NCI-H748 (cell line): ENCODE results near the gene HELT.
"Not testable (repeated sequence)": the region's sequence is repeated elsewhere in the genome, so short reads cannot be mapped to it uniquely, and the experiment has no call there.

Experiments
- DNase-seq: peaks from one replicate; lab custom pipeline; 2025; ENCODE audit not compliant: unreplicated experiment; lab: John Stamatoyannopoulos, UW

Gene HELT, protein sequence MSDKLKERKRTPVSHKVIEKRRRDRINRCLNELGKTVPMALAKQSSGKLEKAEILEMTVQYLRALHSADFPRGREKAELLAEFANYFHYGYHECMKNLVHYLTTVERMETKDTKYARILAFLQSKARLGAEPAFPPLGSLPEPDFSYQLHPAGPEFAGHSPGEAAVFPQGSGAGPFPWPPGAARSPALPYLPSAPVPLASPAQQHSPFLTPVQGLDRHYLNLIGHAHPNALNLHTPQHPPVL

DNA sequence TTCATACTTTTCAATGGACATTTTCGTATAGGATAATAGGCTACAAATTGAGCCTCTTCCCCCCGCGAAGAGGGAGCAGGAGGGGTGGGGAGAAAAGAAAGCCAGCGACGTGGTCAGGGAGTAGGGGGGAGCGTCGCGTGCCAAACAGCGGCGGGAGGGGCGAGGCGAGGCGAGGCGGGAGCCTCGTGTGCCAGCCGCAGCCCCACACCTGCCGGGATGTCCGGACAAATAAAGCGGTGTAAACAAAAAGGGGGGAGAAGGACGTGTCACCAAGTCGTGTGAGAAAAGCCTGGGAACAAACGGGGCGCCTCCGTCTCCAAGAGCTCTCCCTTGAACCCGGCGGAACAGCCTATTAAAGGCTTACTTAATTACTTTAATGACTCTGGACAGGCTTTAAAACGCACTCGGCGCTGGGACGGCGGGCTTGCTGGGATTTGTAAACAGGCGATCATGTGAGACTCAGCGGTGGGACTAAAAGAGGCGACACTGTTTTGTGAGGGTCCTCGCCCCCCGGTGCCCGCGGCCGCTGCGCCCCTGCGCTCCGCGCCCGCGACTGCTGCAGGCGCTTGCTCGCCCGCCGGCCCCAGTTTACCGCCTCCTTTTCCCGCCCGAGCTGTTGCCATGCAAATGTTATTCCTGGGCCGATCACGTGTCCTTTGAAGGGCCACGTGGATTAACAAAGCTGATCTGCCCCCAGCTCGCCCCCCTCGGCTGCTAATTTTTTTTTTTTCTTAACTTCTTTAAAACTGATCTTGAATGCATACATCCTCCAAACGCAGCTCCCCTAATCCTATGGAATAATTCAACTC is at the start of gene HELT:
HELT (plus strand) TSS at position 527 of the 809 bp plus-strand sequence. CDS start 439 bp downstream, outside the sequence.
- DNase-seq: peak; percentile 55

DNA sequence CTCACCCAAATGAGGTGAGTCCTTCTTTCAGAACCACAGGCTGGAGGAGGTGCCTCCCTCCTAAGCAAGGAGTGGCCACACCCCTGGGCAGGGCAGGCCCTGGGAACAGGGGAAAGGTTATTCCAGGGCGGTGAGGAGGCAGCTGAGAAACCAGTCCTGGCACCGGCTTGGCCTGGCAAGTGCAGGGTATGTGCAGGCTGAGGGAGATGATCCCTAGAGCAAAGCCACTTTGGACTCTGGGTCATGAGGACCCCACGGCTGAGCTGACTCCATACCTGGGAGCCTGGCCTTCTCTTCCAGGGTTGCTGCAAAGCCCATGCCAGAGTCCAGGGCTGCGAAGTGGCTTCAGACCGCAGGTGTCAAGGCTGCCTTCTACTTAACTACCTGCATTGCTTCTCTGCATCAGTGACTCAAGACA is 49.5 kb upstream of the HELT start:
- DNase-seq: no peak

DNA sequence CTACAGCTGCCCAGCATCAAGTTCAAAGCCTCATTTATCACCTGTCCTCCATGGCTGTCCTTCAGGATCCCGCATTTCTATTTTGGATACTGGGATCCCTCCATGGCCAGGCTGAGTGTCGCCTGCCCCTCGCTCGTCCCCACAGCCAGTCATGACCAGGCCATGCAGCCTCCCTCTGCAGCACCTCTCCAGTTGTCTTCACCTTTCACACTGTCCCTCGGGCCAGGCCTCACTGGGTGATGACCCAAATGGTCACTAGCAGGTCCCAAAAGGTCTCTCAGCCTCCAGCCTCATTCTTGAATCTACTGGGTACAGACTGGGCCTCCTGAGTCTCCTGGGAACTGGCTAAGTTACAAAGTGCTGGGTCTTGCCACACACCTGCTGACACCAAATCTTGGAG is 48.7 kb upstream of the HELT start:
- DNase-seq: no peak

DNA sequence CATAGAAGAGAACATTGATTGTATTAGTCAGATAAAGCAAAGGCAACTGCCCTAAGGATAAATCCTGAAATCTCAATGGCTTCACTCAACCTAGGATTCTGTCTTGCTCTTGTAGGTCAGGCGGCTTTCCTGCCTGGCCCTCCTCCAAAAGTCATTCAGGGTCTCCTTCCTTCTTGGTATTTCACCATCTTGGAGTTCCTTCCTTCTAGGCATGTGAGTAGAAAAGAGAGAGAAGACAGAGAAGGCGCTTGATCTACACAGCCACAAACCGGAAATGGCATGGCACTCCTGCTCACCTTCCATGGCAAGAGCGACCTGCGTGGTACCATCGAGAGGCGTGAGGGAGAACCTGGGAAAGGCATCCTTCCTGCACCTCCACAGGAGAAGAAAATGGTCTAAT is 45.3 kb upstream of the HELT start:
- no peak for DNase-seq

DNA sequence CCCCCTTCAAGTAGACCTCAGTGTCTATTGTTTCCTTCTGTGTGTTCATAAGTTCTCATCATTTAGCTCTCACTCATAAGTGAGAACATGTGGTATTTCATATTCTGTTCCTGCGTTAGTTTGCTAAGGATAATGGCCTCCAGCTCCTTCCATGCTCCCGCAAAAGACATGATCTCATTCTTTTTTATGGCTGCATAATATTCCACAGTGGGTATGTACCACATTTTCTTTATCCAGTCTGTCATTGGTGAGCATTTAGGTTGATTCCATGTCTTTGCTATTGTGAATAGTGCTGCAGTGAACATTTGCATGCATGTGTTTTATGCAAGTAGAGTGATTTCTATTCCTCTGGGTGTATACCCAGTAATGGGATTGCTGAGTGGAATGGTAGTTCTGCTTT is 41.9 kb upstream of the HELT start:
- DNase-seq: not testable (repeated sequence)

DNA sequence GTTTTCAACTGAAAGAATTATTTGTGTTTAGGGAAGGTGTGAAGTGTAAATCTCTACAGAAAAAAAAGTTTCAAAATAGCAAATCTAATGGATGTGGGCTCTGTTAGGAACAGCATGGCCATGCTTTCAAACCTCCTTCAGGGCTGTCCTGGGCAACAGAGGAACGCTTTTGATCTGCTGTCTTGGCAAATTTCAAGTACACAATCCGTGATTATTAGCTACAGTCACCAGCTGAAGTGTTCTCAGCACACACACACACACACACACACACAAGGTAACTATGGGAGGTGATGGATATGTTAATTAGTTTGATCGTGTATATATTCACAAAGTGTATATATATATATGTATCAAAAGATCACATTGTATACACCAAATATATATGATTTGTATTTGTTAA is 40.5 kb upstream of the HELT start:
- DNase-seq: no peak

DNA sequence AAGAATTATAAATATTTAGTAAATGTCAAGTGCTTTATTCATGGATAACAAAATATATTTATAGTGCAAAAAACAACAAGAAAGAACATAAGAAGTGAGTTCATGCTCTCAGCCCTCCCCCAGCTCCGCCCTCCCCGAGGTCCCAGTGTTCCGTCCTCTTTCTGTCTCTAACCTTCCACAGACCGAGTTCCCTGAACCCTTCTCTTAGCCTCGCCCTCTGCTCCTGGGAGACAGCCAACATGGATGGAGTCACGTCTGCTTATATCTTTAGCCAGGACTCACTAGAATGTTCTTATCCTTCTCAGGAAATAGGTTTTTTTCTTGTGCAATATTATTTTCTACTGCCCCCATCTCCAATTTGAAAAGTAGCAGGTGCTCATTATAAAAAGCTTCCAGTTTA is 40.1 kb upstream of the HELT start:
- no peak for DNase-seq

DNA sequence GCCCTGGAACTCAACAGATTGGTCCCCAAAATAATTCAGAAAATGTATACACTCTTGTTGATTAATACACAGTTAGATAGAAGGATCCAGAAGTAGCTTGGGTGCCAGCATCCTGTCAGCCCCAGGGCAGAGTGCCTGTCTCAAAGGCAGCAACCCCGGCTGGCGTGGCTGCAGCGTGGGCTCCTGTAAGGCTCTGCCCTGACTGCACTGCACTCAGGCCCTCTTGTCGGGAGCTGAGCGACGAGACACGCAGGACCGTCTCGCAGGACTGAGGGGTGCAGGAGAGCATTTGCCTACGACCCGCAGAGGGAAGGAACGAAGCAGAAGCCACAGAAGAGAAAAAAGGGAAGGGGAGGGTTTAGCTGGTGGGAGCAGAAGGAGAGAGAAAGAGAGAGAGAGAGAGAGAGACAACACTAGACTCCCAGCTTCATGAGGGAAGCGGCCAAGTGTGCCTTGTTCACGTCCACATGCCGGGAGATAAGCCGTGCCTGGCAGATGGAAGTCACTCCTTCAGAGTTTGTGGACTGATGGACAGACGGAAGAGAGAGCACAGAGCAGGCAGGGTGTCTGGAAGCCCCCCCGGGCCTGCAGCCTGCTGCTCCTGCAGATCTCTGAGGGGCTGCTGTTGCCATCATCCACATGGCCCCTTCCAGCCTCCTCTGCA is 38.7 kb upstream of the HELT start:
- DNase-seq: no peak

DNA sequence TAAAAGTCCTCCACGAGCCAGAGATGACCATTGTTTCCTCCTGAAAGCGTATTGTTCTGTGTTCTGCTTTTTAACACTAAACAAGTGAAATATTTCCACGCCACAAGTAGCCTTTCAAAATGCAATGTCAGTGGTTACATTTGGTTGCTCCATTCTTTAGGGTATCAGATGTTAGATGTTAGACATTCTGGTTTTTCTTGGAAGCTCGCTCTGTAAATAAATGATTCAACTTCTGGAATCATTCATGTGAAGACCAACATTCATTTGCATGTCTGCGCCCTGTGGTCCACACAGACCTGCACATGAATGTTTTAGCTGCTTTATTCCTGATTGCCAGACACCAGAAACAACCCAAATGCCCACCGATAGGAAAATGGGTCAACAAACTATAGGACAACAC is 38.0 kb upstream of the HELT start:
- no peak for DNase-seq

DNA sequence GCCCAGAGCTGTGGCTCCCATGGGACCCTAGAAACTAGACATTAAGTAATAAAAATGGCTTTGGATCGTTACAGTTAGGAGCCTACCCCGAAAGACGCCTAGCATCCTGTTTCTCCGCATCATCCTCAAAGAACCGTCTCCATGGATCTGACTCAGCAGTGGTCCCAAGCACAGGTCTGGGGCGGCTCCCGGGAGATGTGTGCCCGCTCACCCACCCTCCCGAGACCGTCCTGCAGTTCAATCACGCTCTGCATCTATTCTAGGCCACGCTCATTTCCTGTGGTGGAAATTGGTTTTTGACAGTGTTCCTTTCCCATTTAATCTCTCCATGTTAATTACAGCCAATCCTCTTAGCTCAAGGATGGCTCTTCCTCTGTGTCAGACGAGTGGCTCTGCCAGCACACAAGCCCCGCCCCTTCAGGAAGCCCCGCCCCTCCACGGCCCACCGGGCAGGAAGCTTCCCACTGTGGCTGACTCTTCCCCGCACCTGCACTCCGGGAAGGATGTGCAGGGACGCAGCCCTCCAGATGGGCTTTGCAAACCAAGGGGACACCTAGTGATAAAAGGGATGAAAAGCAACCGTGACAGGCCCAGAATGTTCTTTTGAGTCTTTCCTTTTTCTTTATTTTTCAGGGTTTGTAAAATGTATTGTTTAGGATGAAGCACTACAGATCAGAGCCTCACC is 34.5 kb upstream of the HELT start:
- DNase-seq: peak; percentile 84

DNA sequence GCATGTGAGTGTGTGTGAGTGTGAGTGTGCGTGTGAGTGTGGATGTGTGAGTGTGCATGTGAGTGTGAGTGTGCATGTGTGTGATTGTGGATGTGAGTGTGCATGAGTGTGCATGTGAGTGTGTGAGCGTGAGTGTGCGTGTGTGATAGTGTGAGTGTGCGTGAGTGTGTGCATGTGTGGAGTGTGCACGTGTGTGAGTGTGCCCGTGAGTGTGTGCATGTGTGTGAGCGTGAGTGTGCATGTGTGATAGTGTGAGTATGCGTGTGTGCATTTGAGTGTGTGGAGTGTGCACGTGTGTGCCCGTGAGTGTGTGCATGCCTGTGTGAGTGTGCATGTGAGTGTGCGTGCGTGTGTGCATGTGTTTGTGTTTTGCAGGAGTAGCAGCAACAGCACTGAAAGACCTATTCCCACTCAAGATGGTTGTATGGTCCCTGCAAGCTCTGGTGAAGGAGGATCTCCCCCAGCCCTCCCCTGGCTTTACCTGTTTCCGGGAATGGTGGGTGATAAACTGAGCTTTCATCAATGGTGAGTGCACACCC is 30.7 kb upstream of the HELT start:
- DNase-seq: no peak

DNA sequence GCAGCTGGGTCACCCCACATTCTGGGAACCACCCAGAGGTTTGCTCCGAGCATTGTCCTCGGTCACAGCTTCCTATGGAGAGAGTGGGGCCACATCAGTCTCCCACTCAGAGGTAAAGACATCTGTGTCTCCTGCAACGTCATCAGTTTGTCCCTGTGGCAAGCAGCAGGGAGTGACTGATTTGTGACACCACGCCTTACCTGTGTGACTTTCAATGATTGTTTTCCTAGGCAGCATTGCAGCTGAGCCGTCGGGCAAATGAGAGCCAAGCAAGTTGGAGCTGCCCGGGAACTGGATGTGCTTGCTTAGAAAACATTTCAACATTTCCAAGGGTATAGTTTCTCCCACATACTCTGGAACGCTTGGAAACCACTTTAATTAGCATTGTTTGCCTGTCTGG is 29.7 kb upstream of the HELT start:
- DNase-seq: no peak

DNA sequence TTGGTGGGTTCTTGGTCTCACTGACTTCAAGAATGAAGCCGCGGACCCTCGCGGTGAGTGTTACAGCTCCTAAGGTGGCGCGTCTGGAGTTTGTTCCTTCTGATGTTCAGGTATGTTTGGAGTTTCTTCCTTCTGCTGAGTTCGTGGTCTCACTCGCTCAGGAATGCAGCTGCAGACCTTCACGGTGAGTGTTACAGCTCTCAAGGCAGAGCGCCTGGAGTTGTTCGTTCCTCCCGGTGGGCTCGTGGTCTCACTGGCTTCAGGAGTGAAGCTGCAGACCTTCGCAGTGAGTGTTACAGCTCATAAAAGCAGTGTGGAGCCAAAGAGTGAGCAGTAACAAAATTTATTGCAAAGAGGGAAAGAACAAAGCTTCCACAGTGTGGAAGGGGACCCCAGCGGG is 29.0 kb upstream of the HELT start:
- DNase-seq: not testable (repeated sequence)

DNA sequence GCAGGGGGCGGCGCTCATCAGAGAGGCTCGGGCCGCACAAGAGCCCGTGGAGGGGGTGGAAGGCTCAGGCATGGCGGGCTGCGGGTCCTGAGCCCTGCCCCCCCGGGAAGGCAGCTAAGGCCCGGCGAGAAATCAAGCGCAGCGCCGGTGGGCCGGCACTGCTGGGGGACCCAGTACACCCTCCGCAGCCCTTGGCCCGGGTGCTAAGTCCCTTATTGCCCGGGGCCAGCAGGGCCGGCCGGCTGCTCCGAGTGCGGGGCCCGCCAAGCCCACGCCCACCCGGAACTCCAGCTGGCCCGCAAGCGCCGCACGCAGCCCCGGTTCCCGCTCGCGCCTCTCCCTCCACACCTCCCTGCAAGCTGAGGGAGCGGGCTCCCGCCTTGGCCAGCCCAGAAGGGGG is 28.2 kb upstream of the HELT start:
- not testable (repeated sequence) for DNase-seq

DNA sequence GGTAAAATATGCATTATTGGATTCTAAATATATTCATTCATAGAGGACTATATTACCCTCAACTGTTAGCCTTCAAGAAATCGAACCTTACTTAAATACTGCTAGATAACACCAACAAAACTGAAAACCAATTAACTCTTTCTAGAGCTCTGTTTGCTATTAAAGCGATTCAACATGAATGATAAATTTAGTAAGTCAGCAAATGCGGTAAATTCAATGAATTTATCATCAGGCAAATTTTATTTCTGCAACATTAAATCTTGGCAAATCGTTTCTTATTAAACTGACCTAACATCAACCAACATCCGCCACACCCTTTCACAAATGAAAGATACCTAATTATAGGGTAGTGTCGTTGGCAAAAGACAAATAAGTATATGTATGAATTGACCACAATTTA is 26.4 kb upstream of the HELT start:
- no peak for DNase-seq

DNA sequence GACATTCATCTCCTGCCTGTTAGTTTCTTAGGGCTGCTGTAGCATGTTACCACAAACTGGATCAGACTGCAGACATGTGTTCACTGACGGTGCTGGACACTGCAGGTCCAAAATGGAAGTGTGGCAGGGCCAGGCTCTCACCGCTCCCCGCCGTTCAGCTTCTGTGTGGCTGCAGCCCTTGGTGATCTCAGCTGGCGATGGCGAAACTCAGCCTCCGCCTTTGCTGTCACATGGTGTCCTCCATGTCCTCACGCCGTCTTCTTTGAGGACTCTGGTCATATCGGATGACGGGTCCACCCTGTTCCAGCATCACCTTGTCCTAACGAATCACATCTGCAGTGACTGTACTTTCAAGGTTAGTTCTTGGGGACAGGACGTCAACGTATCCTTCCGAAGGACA is 25.9 kb upstream of the HELT start:
- no peak for DNase-seq

DNA sequence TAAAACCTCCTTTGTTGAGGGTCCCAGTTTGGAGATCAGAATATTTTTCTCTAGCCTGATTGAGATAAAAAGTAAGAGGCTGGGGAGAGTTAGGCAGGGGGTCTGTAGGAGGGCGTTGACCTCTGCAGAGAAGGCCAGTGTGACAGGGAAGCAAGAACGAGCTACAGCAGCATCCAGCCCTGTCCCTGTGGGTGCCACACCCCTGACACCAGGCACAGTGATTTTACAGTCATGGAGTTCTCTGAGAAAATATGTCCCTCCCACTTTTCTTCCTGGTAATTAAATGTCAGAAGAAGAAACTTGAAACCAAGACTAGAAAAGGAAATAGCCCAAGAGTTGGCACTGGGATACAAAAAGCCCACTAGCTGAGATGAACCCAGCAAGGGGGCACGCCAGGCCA is 25.0 kb upstream of the HELT start:
- no peak for DNase-seq

DNA sequence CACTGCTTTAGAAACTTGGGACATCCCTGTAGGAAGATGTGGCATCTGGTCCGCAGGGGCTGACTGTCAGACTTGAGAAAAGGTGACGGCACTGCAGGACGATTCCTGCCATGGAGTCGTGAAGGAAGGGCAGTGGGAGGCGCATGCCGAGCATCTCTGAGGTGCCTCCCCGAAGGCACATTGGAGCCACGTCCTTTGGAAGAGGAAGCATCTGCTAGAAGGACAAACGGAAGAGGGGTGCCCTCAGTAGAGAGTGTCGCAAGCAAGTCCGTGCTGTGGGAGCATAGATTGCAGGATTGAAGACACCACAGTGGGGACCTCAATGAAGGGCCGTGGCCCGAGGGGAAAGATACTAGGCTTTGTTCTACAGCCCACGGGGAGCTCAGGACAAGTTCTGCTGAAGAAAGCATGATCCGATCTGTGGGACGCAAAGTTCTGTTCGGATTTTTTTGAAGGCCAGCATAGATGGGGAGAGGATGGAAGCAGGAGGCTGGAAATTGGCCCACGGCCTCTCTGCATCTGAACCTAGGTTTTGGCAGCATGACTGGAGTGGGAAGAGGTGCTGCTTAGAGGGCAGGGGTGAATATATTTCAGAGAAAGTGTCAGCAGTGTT is 24.2 kb upstream of the HELT start:
- DNase-seq: no peak

DNA sequence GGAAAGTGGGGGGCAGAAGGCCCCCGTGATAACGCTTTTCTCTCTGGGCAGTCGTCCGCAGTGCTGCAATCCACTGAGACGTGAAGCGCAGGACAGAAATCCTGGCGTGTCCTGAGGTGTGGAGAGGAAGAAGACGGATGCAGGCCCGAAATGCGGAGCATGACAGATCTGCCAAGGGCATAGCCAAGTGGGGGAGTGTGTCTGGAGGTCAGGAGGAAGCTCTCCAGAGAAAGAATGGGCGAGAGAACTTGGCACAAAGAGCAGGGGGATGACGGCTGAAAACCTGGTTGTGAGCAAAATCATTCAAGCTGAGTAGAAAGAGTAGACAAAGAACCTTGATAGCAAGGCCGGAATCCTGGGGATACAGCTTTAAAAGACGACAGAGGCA is 23.7 kb upstream of the HELT start:
- DNase-seq: no peak

DNA sequence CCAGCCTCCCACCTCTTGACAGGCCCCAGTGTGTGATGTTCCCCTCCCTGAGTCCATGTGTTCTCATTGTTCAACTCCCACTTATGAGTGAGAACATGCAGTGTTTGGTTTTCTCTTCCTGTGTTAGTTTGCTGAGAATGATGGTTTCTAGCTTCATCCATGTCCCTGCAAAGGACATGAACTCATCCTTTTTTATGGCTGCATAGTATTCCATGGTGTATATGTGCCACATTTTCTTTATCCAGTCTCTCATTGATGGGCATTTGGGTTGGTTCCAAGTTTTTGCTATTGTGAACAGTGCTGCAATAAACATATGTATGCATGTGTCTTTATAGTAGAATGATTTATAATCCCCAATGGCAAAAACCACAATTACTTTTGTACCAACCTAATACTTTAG is 20.6 kb upstream of the HELT start:
- DNase-seq: not testable (repeated sequence)

DNA sequence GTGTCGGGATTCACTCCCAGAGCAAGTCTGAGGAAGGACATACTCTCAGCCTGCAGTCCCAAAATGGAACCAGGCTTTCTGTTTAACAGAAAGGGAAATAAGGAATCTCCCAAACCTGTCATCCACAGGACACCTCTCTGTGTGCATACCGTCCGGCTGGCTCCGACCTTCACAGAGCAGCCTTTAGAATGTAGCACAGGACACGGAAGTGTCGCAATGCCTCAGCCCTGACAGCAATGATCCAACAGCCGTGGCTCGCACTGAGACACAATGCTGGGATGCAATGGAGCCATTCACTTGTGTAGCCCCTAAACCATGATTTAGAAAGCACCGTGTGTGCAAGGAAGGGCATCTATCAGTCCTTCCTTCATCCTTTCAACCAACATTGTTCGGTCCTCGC is 15.5 kb upstream of the HELT start:
- DNase-seq: no peak
